Esophagus muscularis mucosa (tissue), 4 donors: ENCODE data around the gene CLDN9. TPM values are rescaled to one million over a fixed set of nuclear protein-coding genes. Genes with fewer than 3 reads are reported as not detected.

Source experiments
- DNase-seq: peaks from one replicate; pipeline ENCODE4 v3.0.0-alpha.2; 2017; ENCODE audit errors: extremely low spot score
- H3K27ac ChIP-seq, 4 donors: fragments of 200-600 bp; sonication (generic); replicated peaks in 1 of 4; 1 replicate in 3 of 4; 2 replicates in 1 of 4; pipeline ENCODE4 v1.5.1; 2016 to 2019; ENCODE audit warnings: mild to moderate bottlenecking in 1 of 4
- H3K27me3 ChIP-seq, 4 donors: fragments of 200-600 bp; sonication (generic); one replicate each; pipeline versions ENCODE4 v1.5.1 to v1.6.0; 2016 to 2019
- H3K36me3 ChIP-seq, 4 donors: fragments of 200-600 bp; sonication (generic); one replicate each; pipeline ENCODE4 v1.5.1; 2016 to 2019
- H3K4me1 ChIP-seq, 4 donors: fragments of 200-600 bp; sonication (generic); one replicate each; pipeline ENCODE4 v1.5.1; 2016 to 2019
- H3K4me3 ChIP-seq, 4 donors: fragments of 200-600 bp; sonication (generic); 1 replicate in 2 of 4; 2 replicates in 2 of 4; pipeline ENCODE4 v1.5.1; 2016 to 2019; ENCODE audit warnings: mild to moderate bottlenecking in 4 of 4, moderate library complexity in 1 of 4
- H3K9me3 ChIP-seq, 4 donors: fragments of 200-600 bp; sonication (generic); 1 replicate in 3 of 4; 2 replicates in 1 of 4; pipeline ENCODE4 v1.5.1; 2016 to 2019
- CTCF ChIP-seq, 3 experiments: fragments of 200-600 bp in 2 of 3; fragments of 450-650 bp in 1 of 3; sonication (generic) in 2 of 3; IDR thresholded peaks; one replicate each; pipeline ENCODE4 v1.5.1; 2017 to 2019; ENCODE audit warnings: antibody characterized with exemption in 3 of 3, mild to moderate bottlenecking in 2 of 3, moderate library complexity in 1 of 3
- EP300 ChIP-seq: sonication (generic); formaldehyde crosslinking; IDR thresholded peaks from one replicate; pipeline ENCODE4 v1.6.1; 2017; ENCODE audit warnings: antibody characterized with exemption
- POLR2A ChIP-seq: fragments of 450-650 bp; IDR thresholded peaks from one replicate; pipeline ENCODE4 v1.6.1; 2017; ENCODE audit warnings: antibody characterized with exemption, moderate library complexity, mild to moderate bottlenecking, low read depth
- POLR2AphosphoS5 ChIP-seq, 2 donors: sonication (generic); formaldehyde crosslinking; IDR thresholded peaks; one replicate each; pipeline ENCODE4 v1.6.1; 2017; ENCODE audit warnings: antibody characterized with exemption in 2 of 2
- WGBS: methylation state at CpG from one replicate; pipeline ENCODE4 v1.1.5; 2018; 5-methylcytosine and 5-hydroxymethylcytosine counted together
- intact Hi-C: fragments of 100-400 bp; cut with DNase I; formaldehyde crosslinking; loops from one replicate; pipeline ENCODE4 v1.15.1; 2023
- small RNA-seq, 3 donors: library from RNA; depleted of rRNA; stranded (forward); fragments of <200 nt; gene quantifications; one replicate each; pipeline ENCODE3, GENCODE V24; 2016
- total RNA-seq, 4 donors: library from RNA; depleted of rRNA; stranded (reverse); fragments of >200 nt; gene quantifications; one replicate each; pipeline versions ENCODE4 v1.1.0 to v1.2.1, GENCODE V29; 2016

CLDN9 gene
- total RNA-seq, 4 donors from 2014 or later, result 0.17 to 0.42 (median 0.32) TPM; not detected in 1

- no peak overlapping the region for H3K4me3 ChIP-seq
- DNase-seq, result no peak
- intact Hi-C loops, result no loop called here
- WGBS, result 84% methylated on average over 6 of the region's 6 CpGs
- no peaks in the 10 kb centered on the region for H3K9me3 ChIP-seq
- peaks cover 0 to 2% (median 0%) of the 10 kb centered on the region in 4 donors for H3K36me3 ChIP-seq
- peaks cover 0 to 12% (median 0%) of the 10 kb centered on the region in 4 donors for H3K27me3 ChIP-seq
- TF ChIP-seq POLR2AphosphoS5 (IDR thresholded peaks at IDR 0.05), result no peak
- no peak for TF ChIP-seq POLR2A
- TF ChIP-seq CTCF (IDR thresholded peaks at IDR 0.05), result no peak
- TF ChIP-seq EP300, result no peak
- H3K4me1 ChIP-seq, result peaks cover 29 to 51% (median 49%) of the 10 kb centered on the region in 4 donors
- H3K27ac ChIP-seq, result no peak overlapping the region
Measured at GRCh38 chr16:3062553-3062952, 49.8 kb downstream of the CLDN9 start.

GRCh38 chr16:3063625-3064386 lies 51.1 kb downstream of the CLDN9 start:
- Histone ChIP-seq H3K4me3 (no peak overlapping the region), H3K9me3 (no peaks in the 10 kb centered on the region), H3K4me1 (peaks cover 22 to 39% (median 38%) of the 10 kb centered on the region in 4 donors), H3K27me3 (peaks cover 0 to 4% (median 0%) of the 10 kb centered on the region in 4 donors), H3K27ac (no peak overlapping the region), H3K36me3 (peaks cover 0 to 13% (median 0%) of the 10 kb centered on the region in 4 donors)
- intact Hi-C loops, result no loop called here
- no peak for TF ChIP-seq POLR2AphosphoS5 (IDR thresholded peaks at IDR 0.05)
- TF ChIP-seq POLR2A, result no peak
- TF ChIP-seq EP300, result no peak
- no peak for TF ChIP-seq CTCF (IDR thresholded peaks at IDR 0.05)
- 91% methylated on average over 8 of the region's 8 CpGs for WGBS
- no peak for DNase-seq

Small RNA genes lying within 50 kb of the gene (small RNA-seq; reads per million reads assigned to genes)
- gene LINC00514, result 0 reads per million in 3 donors

Other genes with a start within 250 kb of the CLDN9 start
- 100 to 1,000 TPM; 199 to 229 (median 213) TPM for gene ELOB, start 235.6 kb upstream of the CLDN9 start, total RNA-seq
- gene PRSS33, start 225.4 kb upstream of the CLDN9 start, total RNA-seq, result not detected
- not detected for gene PRSS41, start 214.5 kb upstream of the CLDN9 start, total RNA-seq
- not detected for gene PRSS21, start 195.7 kb upstream of the CLDN9 start, total RNA-seq
- not detected for gene ZG16B, start 182.6 kb upstream of the CLDN9 start, total RNA-seq
- not detected for gene PRSS22, start 154.8 kb upstream of the CLDN9 start, total RNA-seq
- gene FLYWCH2, start 129.7 kb upstream of the CLDN9 start, total RNA-seq, result 10 to 100 TPM; 41.9 to 47.2 (median 43.9) TPM
- gene FLYWCH1, start 101.0 kb upstream of the CLDN9 start, total RNA-seq, result 10 to 100 TPM; 33.8 to 61.6 (median 46.8) TPM
- under 1 TPM in 1 of 4 donors, not detected in 3; 0.13 TPM for gene KREMEN2, start 48.6 kb upstream of the CLDN9 start, total RNA-seq
- 1 to 10 TPM; 2.2 to 7.5 (median 4.7) TPM for gene PAQR4, start 43.6 kb upstream of the CLDN9 start, total RNA-seq
- 1 to 10 TPM in 1 of 4 donors, under 1 TPM in 1, not detected in 2; 0.57 to 2.5 TPM for gene PKMYT1, start 32.5 kb upstream of the CLDN9 start, total RNA-seq
- not detected for gene CLDN6, start 5.3 kb downstream of the CLDN9 start, total RNA-seq
- gene TNFRSF12A, start 7.4 kb downstream of the CLDN9 start, total RNA-seq, result 100 to 1,000 TPM in 1 of 4 donors, 10 to 100 TPM in 3; 20.9 to 140 (median 57.5) TPM
- 100 to 1,000 TPM in 2 of 4 donors, 10 to 100 TPM in 2; 28.8 to 134 (median 72.2) TPM for gene HCFC1R1, start 11.0 kb downstream of the CLDN9 start, total RNA-seq
- 10 to 100 TPM; 14.1 to 27.9 (median 23.0) TPM for gene THOC6, start 11.1 kb downstream of the CLDN9 start, total RNA-seq
- under 1 TPM in 2 of 4 donors, not detected in 2; 0.19 to 0.42 TPM for gene BICDL2, start 24.0 kb downstream of the CLDN9 start, total RNA-seq
- 1 to 10 TPM in 1 of 4 donors, under 1 TPM in 3; under 0.01 to 4.5 (median 0.12) TPM for gene MMP25, start 33.6 kb downstream of the CLDN9 start, total RNA-seq
- 10 to 100 TPM; 13.7 to 40.8 (median 31.2) TPM for gene IL32, start 52.7 kb downstream of the CLDN9 start, total RNA-seq
- not detected for gene ZSCAN10, start 86.4 kb downstream of the CLDN9 start, total RNA-seq
- 10 to 100 TPM; 10.6 to 25.0 (median 17.1) TPM for gene ZNF205, start 99.7 kb downstream of the CLDN9 start, total RNA-seq
- 10 to 100 TPM in 3 of 4 donors, 1 to 10 TPM in 1; 8.4 to 18.3 (median 13.5) TPM for gene ZNF213, start 122.1 kb downstream of the CLDN9 start, total RNA-seq
- gene OR1F1, start 175.3 kb downstream of the CLDN9 start, total RNA-seq, result not detected
- 1 to 10 TPM; 5.8 to 8.2 (median 7.1) TPM for gene ZNF200, start 222.2 kb downstream of the CLDN9 start, total RNA-seq
- gene MEFV, start 243.7 kb downstream of the CLDN9 start, total RNA-seq, result 1 to 10 TPM; 1.2 to 4.0 (median 1.5) TPM